ENCODE measurements around the gene ZMYND12.
"Not testable (repeated sequence)": the region's sequence is repeated elsewhere in the genome, so short reads cannot be mapped to it uniquely, and the experiment has no call there.

Gene ZMYND12

GRCh38 chr1:42456010-42456753, at the start of gene ZMYND12, which contains the start of gene PPCS:
TSS of gene ZMYND12 (minus strand) at chr1:42456022. CDS start at chr1:42455997, 25 bp downstream.
TSS of gene PPCS (plus strand) at chr1:42456543. CDS start at chr1:42456566, 23 bp downstream.
- peak; percentile 76 for DNase-seq

- no peak for DNase-seq
These were observed 48.8 kb upstream of the ZMYND12 start for GRCh38 chr1:42504535-42505128.

GRCh38 chr1:42502031-42502430, 46.2 kb upstream of the ZMYND12 start:
- DNase-seq, result not testable (repeated sequence)

GRCh38 chr1:42490237-42490636, 34.4 kb upstream of the ZMYND12 start:
- no peak for DNase-seq

DNA sequence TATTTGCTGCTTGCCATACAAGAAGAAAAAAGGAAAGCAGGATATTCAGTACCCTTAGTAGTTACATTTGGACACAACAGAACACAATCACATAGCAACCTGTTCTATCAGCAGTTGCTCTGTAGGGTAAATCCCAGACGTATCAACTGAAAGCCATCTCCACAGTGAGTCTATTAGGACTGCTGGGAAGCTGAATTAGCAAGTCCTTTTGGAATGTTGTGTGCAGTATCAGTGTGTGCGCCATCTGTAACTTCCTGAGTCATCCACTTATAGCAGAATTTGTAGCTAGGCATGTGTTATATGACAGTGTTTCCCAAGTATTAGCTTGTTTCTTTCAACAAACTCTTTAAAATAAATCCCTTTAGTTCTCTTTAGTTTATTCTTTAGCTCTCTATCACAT, 28.6 kb upstream of the ZMYND12 start:
- DNase-seq, result peak; percentile 78

DNA sequence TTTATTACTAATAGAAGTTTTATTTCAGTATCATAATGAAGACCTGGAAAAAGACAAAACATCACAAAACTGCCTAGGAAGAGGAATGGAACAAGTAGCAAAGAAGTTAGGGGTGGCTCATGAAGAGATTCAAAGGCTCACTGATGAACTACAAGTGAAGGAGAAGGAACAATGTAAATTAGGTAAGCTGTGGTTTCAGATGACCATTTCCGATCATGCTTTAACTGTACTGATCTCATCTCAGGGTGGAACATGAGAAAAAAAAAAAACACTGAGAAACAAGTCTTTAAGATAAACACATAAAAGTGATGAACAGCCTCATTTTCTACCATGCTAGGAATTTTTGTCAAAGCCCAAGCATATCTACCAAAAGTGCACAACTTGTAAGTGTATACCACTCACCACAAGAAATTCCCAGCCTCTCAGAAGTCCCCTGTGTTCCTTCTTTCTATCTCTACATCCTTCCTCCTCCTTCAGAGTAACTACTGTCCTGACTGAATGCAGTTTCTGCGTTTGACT, 26.9 kb upstream of the ZMYND12 start:
- no peak for DNase-seq

- no peak for DNase-seq
These were observed 25.1 kb upstream of the ZMYND12 start for GRCh38 chr1:42480921-42481320.

DNA sequence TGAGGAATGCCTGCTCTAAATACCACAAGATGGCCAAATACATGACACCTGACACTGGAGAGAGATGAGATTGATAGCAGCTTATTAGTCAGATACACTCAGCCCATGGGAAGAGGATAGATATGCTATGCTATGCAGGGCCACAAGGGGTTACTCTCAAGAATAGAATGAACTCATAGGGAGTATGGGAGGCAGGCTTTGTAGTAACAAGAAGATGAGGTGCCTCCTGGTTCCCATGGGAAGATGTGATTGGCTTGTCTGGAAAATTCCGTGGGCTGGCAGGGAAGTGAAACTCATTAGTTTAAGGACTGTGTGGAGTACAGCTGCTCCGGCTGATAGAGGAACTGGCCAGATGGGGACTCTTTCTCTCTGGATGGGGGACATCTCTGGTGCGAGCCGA, 23.8 kb upstream of the ZMYND12 start:
- peak; percentile 78 for DNase-seq

DNA sequence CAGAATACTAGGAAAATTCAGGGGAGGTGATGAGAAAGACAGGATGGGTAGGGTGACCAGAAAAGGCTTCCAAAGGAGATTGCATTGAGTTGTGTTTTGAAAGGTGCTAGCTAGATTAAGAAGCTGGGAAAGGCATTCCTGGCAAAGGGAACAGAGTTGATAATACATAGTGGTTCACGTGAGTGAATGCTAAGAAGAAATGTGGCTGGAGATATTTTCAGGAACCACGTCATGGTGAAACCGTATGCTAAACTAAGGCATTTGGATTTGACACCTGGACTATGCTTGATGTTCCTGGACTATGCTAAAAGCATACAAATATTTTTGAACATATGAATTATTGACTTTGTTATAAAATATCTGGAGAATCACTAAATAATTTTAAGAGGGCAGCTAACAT, 22.0 kb upstream of the ZMYND12 start:
- no peak for DNase-seq

GRCh38 chr1:42477354-42477753, 21.5 kb upstream of the ZMYND12 start:
- not testable (repeated sequence) for DNase-seq

- DNase-seq, result no peak
These were observed 20.8 kb upstream of the ZMYND12 start for GRCh38 chr1:42476605-42477004.

GRCh38 chr1:42469727-42470126, 13.9 kb upstream of the ZMYND12 start:
- no peak for DNase-seq

- no peak for DNase-seq
These were observed 10.2 kb upstream of the ZMYND12 start for GRCh38 chr1:42466030-42466429.

- no peak for DNase-seq
These were observed 8.1 kb upstream of the ZMYND12 start for GRCh38 chr1:42463921-42464320.

DNA sequence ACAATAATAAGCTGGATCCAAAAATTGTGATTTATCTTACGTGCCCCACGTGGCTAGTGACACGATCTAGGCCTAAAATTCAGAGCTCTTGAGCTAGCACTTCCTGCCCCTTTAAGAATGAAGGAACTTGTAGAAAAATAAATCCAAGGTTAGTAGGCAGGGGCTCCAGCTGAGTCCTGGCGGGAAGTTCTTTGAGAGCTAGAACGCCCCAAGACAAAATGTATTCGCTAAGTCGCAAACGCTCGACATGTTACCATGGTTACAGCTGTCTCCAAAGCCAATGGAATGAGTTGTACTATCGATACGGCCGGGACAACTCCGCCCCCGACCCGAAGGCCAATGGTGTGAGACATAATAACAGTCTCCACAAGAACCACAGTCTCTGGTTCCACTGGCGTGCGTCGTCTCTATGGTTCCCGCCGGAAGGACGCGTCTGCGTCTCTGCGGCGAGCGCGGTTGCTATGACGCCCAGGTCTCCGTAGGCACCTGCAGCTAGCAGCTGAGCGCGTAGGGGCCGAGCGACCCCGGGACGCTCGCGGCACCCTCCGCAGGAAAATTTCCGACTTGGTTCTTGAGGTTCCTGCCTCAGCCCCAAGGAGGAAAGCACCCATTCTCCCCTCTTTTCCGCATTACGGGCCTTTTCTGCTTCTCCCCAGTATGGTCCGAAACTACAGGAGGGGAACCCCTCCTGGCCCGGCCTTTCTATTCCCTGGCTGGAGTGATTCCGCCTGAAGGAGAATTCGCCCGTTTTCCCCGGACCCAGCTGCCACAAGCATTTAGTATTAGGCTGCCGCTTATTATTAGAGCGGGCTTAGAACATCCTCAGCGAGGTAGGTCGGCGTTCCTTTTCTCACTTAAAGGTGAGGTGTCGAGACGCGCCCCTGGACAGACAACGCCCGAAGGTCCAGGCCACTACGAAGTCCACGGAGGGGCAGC, 7.3 kb upstream of the ZMYND12 start, which contains the start of gene CCDC30:
Gene CCDC30 (plus strand): TSS at position 459 of the 936 bp plus-strand sequence. CDS start 17,266 bp downstream, outside the sequence.
- peak; percentile 99 for DNase-seq

DNA sequence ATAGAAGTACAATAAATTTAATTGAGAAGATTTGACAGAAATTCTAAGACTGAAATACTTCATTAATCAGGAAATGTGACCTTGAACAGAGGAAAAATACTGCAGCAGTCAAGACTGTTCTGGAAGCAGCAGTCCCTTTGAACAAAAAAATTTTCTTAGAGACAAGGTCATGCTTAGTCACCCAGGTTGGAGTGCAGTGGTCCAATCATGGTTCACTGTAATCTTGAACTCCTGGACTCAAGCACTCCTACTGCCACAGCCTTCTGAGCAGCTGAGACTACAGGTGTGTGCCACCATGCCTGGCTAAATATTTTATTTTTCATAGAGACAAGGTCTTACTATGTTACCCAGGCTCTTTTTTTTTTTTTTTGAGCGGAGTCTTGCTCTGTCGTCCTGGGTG, 5.4 kb upstream of the ZMYND12 start:
- DNase-seq, result no peak

GRCh38 chr1:42456754-42457089, 900 bp upstream of the ZMYND12 start:
- peak; percentile 31 for DNase-seq

- no peak for DNase-seq
These were observed 1.4 kb downstream of the ZMYND12 start for GRCh38 chr1:42454403-42454802.

GRCh38 chr1:42453386-42453785, 2.4 kb downstream of the ZMYND12 start:
- DNase-seq, result no peak

- DNase-seq, result no peak
These were observed 5.8 kb downstream of the ZMYND12 start for GRCh38 chr1:42450061-42450460.

GRCh38 chr1:42449256-42449655, 6.6 kb downstream of the ZMYND12 start:
- DNase-seq, result no peak

DNA sequence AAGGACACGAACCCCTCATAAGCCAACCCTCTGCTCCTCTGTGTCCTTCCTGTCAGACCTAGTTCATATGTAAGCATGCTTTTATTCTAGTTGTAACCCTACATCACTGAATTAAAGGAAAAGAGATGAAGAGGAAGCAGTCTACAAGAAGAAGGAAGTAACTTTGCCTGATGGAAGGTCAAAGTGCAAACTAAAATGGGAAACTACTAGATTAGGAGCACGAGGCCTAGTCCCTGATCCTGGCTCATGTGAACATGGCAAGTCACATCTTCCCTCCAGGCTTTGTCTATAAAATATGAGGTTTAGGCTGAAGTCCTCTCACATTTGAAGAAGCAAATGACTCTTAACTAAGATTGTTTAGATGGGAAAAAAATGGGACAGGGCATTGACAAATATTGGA, 13.2 kb downstream of the ZMYND12 start:
- DNase-seq, result no peak

- DNase-seq, result no peak
These were observed 15.9 kb downstream of the ZMYND12 start for GRCh38 chr1:42439940-42440339.
